Ectodermal cell (in vitro differentiated cells): ENCODE data around the gene ACER1.
"Not testable (repeated sequence)": the region's sequence is repeated elsewhere in the genome, so short reads cannot be mapped to it uniquely, and the experiment has no call there.

Experiments
- H3K27ac ChIP-seq: 2 replicates; pipeline ENCODE4 v1.7.0; 2013; ENCODE audit warnings: mild to moderate bottlenecking, low read depth, low read length; ENCODE audit not compliant: insufficient read depth, poor library complexity, severe bottlenecking
- H3K27me3 ChIP-seq: 2 replicates; pipeline ENCODE4 v1.7.0; 2013; ENCODE audit warnings: mild to moderate bottlenecking, low read length; ENCODE audit not compliant: insufficient read depth, control insufficient read depth, poor library complexity, severe bottlenecking
- H3K36me3 ChIP-seq: one replicate; pipeline ENCODE4 v1.7.0; 2013; ENCODE audit warnings: low read length; ENCODE audit not compliant: control insufficient read depth, insufficient read depth
- H3K4me1 ChIP-seq: one replicate; pipeline ENCODE4 v1.7.0; 2013; ENCODE audit warnings: low read length; ENCODE audit not compliant: control insufficient read depth, insufficient read depth
- H3K4me3 ChIP-seq: 2 replicates; pipeline ENCODE4 v1.7.0; 2013; ENCODE audit warnings: low read depth, low read length, control low read depth; ENCODE audit not compliant: insufficient read depth
- H3K9me3 ChIP-seq: 2 replicates; pipeline ENCODE4 v1.7.0; 2013; ENCODE audit warnings: mild to moderate bottlenecking, low read length, moderate library complexity; ENCODE audit not compliant: control insufficient read depth
- WGBS, 2 experiments: methylation state at CpG; one replicate each; pipeline ENCODE4 v1.1.7; 2013; ENCODE audit warnings: missing lambda C conversion rate in 2 of 2; 5-methylcytosine and 5-hydroxymethylcytosine counted together

Gene ACER1

DNA sequence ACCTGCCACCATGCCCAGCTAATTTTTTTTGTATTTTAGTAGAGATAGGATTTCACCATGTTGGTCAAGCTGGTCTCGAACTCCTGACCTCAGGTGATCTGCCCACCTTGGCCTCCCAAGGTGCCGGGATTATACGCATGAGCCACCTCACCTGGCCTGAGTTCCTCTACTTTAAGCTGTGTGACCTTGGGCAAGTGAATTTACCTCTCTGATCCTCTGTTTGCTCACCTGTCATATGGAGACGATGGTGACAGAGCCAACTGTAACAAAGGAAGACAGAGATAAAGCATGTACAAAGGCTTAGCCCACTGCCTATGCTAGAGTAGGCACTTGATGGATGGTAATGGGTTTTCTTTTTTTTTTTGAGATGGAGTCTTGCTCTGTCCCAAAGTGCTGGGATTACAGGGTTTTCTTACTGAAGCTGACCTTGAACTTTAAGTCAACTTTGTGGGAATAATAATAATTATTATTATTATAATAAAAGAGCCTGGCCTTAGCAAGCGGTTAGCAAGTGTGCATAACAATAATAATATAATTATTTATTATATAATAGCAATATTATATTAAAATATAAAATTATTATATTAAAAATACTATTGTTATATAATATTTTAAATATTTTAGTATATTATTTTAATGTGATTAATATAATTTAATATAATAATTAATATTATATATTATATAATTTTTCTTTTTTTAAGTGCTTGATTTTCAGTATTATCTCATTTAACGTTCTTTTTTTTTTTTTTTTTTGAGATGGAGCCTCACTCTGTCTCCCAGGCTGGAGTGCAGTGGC lies 1.3 kb upstream of the ACER1 start:
- Histone ChIP-seq H3K4me3 (no peak overlapping the region), H3K27me3 (no peaks in the 10 kb centered on the region), H3K27ac (no peak overlapping the region), H3K4me1 (no peaks in the 10 kb centered on the region), H3K9me3 (no peaks in the 10 kb centered on the region), H3K36me3 (no peaks in the 10 kb centered on the region)
- WGBS, 2 experiments: 88 to 91% methylated on average over 4 to 5 of the region's 6 CpGs

DNA sequence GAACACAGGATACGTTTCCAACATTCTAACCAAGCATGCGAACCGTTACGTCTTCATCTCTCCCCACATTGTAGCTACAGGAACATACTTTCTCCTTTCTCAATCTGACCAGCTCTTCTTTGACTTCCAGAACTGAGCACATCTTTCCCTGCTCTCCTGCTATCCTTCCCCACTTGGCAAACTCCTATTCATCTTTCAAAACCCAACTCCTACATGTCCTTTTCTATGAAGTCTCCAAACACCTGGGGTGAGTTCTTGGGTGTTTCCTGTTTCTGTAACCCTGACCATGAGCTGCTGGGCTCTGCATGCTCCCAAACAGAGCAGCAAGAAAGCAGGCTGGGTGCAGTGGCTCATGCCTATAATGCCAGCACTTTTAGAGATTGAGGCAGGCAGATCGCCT lies 6.6 kb downstream of the ACER1 start:
- H3K9me3 ChIP-seq: no peaks in the 10 kb centered on the region
- 85 to 86% methylated on average over 5 of the region's 5 CpGs for WGBS, 2 experiments
- H3K27ac ChIP-seq: no peak overlapping the region
- no peaks in the 10 kb centered on the region for H3K4me1 ChIP-seq
- H3K36me3 ChIP-seq: no peaks in the 10 kb centered on the region
- H3K27me3 ChIP-seq: no peaks in the 10 kb centered on the region
- no peak overlapping the region for H3K4me3 ChIP-seq

DNA sequence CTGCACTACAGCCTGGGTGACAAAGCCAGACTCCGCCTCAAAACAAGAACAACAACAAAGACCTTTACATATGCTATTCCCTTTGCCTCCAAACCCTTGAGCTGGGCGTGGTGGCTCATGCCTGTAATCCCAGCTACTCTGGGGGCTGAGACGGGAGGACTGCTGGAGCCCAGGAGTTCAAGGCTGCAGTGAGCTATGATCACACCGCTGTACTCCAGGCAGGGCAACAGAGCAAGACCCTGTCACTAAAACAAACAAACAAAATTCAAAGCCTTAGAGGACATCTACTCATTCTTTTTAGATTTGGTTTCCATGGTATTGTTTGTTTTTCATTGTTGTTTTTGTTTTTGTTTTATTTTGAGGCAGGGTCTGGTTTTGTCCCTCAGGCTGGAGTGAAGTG lies 7.8 kb downstream of the ACER1 start:
- no peaks in the 10 kb centered on the region for H3K36me3 ChIP-seq
- WGBS, 2 experiments: 74 to 81% methylated on average over 4 of the region's 4 CpGs
- H3K27ac ChIP-seq: no peak overlapping the region
- no peaks in the 10 kb centered on the region for H3K27me3 ChIP-seq
- H3K9me3 ChIP-seq: no peaks in the 10 kb centered on the region
- no peaks in the 10 kb centered on the region for H3K4me1 ChIP-seq
- H3K4me3 ChIP-seq: no peak overlapping the region

DNA sequence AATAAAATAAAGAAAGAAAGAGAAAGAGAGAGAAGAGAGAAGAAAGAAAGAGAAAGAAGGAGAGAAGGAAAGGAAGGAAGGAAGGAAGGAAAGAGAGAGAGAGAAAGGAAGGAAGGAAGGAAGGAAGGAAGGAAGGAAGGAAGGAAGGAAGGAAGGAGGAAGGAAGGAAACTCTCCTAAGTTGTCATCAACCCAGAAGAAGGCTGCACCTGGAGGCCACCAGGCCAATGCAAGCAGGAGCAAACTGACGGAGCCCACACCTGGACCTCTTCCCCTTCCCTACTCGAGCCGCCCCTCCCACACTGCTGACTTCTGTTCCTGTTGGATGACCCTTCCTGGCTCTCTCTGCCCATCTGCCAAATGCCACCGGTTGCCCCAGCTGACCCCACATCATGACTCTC lies 8.7 kb downstream of the ACER1 start:
- Histone ChIP-seq H3K36me3 (no peaks in the 10 kb centered on the region), H3K4me1 (no peaks in the 10 kb centered on the region), H3K9me3 (no peaks in the 10 kb centered on the region), H3K4me3 (no peak overlapping the region), H3K27me3 (no peaks in the 10 kb centered on the region), H3K27ac (no peak overlapping the region)
- WGBS, 2 experiments: 74 to 81% methylated on average over 4 of the region's 4 CpGs

DNA sequence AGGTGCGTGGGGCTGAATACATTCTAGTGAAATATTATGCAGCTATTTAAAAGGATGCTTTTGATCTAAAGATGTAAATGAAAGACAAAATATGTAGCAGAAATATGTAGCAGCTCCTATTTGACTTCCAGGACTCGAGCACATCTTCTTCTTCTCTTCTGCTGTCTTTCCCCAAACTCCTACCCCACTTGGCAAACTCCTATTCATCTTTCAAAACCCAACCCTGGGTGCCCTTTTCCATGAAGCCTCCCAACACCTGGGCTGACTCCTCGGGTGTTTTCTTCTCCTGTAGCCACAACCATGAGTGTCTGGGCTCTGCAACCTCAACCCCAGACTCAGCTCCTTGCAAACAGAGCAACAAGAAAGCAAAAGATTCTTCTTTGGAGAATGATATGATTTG lies 11.1 kb downstream of the ACER1 start:
- no peak overlapping the region for H3K4me3 ChIP-seq
- no peaks in the 10 kb centered on the region for H3K9me3 ChIP-seq
- H3K4me1 ChIP-seq: no peaks in the 10 kb centered on the region
- H3K36me3 ChIP-seq: no peaks in the 10 kb centered on the region
- H3K27me3 ChIP-seq: no peaks in the 10 kb centered on the region
- H3K27ac ChIP-seq: no peak overlapping the region
- 61 to 63% methylated on average over 3 of the region's 3 CpGs for WGBS, 2 experiments

- Histone ChIP-seq H3K9me3 (no peaks in the 10 kb centered on the region), H3K27me3 (no peaks in the 10 kb centered on the region), H3K4me3 (no peak overlapping the region), H3K4me1 (no peaks in the 10 kb centered on the region), H3K36me3 (no peaks in the 10 kb centered on the region), H3K27ac (no peak overlapping the region)
- 48 to 51% methylated on average over 4 of the region's 4 CpGs for WGBS, 2 experiments
Measured at GRCh38 chr19:6319376-6319775, 14.0 kb downstream of the ACER1 start.

GRCh38 chr19:6318772-6319171 lies 14.6 kb downstream of the ACER1 start:
- H3K27me3 ChIP-seq: no peaks in the 10 kb centered on the region
- H3K4me1 ChIP-seq: no peaks in the 10 kb centered on the region
- H3K36me3 ChIP-seq: no peaks in the 10 kb centered on the region
- no peak overlapping the region for H3K27ac ChIP-seq
- no peaks in the 10 kb centered on the region for H3K9me3 ChIP-seq
- no peak overlapping the region for H3K4me3 ChIP-seq
- WGBS, 2 experiments: 82 to 85% methylated on average over 4 of the region's 5 CpGs

DNA sequence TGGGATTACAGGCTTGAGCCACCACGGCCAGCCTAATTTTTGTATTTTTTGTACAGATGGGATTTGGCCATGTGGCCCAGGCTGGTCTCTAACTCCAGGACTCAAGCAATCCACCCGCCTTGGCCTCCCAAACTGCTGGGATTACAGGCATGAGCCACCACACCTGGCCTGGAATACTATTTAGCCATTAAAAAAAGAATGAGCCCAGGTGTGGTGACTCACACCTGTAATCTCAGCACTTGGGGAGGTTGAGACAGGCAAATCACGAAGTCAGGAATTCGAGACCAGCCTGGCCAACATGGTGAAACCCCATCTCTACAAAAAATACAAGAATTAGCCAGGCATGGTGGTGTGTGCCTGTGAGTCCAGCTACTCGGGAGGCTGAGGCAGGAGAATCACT lies 17.8 kb downstream of the ACER1 start:
- not testable (repeated sequence) for H3K27ac ChIP-seq, H3K9me3 ChIP-seq, H3K27me3 ChIP-seq, H3K36me3 ChIP-seq, H3K4me1 ChIP-seq, H3K4me3 ChIP-seq
- 80 to 85% methylated on average over 5 of the region's 5 CpGs for WGBS, 2 experiments

DNA sequence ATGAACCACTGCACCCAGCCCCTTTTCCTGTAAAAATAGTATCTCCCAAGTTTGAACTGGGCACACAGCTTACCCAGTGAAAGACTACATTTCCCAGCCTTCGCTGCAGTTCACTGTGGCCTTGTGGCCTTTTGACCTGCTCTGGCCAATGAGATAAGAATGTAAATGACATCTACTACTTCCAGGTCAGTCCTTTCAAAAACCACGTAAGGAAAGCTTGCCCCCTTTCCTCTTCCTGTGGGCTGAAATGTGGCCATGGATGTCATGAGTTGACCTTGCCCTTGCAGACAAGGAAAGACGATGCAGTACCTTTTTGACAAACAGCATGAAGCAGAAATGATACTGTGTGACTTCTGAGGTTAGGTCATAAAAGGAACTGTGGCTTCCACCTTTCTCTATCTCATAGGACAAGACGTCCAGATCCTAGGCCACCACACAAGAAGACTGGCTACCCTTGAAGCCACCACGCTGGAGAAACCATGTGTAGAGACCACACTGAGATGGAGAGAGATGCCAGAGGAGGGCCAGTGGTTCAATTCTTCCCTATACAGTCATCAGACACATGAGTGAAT lies 19.9 kb downstream of the ACER1 start:
- H3K27ac ChIP-seq: no peak overlapping the region
- no peak overlapping the region for H3K4me3 ChIP-seq
- no peaks in the 10 kb centered on the region for H3K9me3 ChIP-seq
- H3K36me3 ChIP-seq: no peaks in the 10 kb centered on the region
- 78 to 85% methylated on average over 5 of the region's 5 CpGs for WGBS, 2 experiments
- H3K4me1 ChIP-seq: no peaks in the 10 kb centered on the region
- H3K27me3 ChIP-seq: no peaks in the 10 kb centered on the region

GRCh38 chr19:6312018-6312417 lies 21.4 kb downstream of the ACER1 start:
- Histone ChIP-seq H3K4me3 (no peak overlapping the region), H3K27ac (no peak overlapping the region), H3K4me1 (no peaks in the 10 kb centered on the region), H3K36me3 (no peaks in the 10 kb centered on the region), H3K27me3 (no peaks in the 10 kb centered on the region), H3K9me3 (no peaks in the 10 kb centered on the region)
- 62 to 64% methylated on average over 9 of the region's 9 CpGs for WGBS, 2 experiments
